22Rv1 (cell line): ENCODE measurements around the gene KDM5C.

Source experiments
- CTCF ChIP-seq: fragments of 450-650 bp; IDR thresholded peaks from 2 replicates; pipeline ENCODE4 v1.5.1; 2017; ENCODE audit warnings: mild to moderate bottlenecking
- ZFX ChIP-seq: fragments of 450-650 bp; IDR thresholded peaks from 2 replicates; pipeline ENCODE4 v1.6.1; 2017; ENCODE audit warnings: antibody characterized with exemption, borderline replicate concordance

- TF ChIP-seq CTCF (no peak), ZFX (no peak)
Observed at GRCh38 chrX:53166103-53166502, 58.9 kb downstream of the KDM5C start.
